Measurements from ENCODE around the gene ARHGAP11A. TPM values are rescaled to one million over a fixed set of nuclear protein-coding genes. Genes with fewer than 3 reads are reported as not detected.
A peak's percentile ranks its signal among the peaks of the same experiment; 100 is the strongest.

Gene ARHGAP11A
- total RNA-seq, 4 donors from 2014 or later: 2.0 to 8.2 (median 4.8) TPM

GRCh38 chr15:32636410-32636809 lies 21.1 kb downstream of the ARHGAP11A start:
- H3K36me3 ChIP-seq: no peaks in the 10 kb centered on the region
- H3K9me3 ChIP-seq: no peaks in the 10 kb centered on the region
- WGBS, 2 donors: 94 to 95% methylated on average over 3 of the region's 3 CpGs
- no peaks in the 10 kb centered on the region for H3K27me3 ChIP-seq
- peaks cover 0 to 1% of the 10 kb centered on the region in 2 donors for H3K4me1 ChIP-seq
- TF ChIP-seq, protein P1, sequence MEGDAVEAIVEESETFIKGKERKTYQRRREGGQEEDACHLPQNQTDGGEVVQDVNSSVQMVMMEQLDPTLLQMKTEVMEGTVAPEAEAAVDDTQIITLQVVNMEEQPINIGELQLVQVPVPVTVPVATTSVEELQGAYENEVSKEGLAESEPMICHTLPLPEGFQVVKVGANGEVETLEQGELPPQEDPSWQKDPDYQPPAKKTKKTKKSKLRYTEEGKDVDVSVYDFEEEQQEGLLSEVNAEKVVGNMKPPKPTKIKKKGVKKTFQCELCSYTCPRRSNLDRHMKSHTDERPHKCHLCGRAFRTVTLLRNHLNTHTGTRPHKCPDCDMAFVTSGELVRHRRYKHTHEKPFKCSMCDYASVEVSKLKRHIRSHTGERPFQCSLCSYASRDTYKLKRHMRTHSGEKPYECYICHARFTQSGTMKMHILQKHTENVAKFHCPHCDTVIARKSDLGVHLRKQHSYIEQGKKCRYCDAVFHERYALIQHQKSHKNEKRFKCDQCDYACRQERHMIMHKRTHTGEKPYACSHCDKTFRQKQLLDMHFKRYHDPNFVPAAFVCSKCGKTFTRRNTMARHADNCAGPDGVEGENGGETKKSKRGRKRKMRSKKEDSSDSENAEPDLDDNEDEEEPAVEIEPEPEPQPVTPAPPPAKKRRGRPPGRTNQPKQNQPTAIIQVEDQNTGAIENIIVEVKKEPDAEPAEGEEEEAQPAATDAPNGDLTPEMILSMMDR (IDR thresholded peaks at IDR 0.05): no peak
- no peak for TF ChIP-seq POLR2A (IDR thresholded peaks at IDR 0.05)
- intact Hi-C loops (cut with DNase I): no loop called here
- no peak for DNase-seq
- H3K4me3 ChIP-seq (replicated peaks in 1 of 3): no peak overlapping the region
- H3K27ac ChIP-seq: no peak overlapping the region

GRCh38 chr15:32636908-32637567 lies 21.7 kb downstream of the ARHGAP11A start:
- TF ChIP-seq, protein P1 (IDR thresholded peaks at IDR 0.05): no peak
- no peak for TF ChIP-seq POLR2A (IDR thresholded peaks at IDR 0.05)
- Histone ChIP-seq H3K27ac (no peak overlapping the region), H3K9me3 (no peaks in the 10 kb centered on the region), H3K27me3 (no peaks in the 10 kb centered on the region), H3K4me1 (peaks cover 0 to 4% of the 10 kb centered on the region in 2 donors), H3K36me3 (no peaks in the 10 kb centered on the region), H3K4me3 (replicated peaks in 1 of 3) (no peak overlapping the region)
- DNase-seq: no peak
- 94% methylated on average over 8 of the region's 8 CpGs for WGBS, 2 donors
- intact Hi-C loops (cut with DNase I): no loop called here

- 90 to 100% methylated on average over 1 of the region's 1 CpG for WGBS, 2 donors
- intact Hi-C loops (cut with DNase I): no loop called here
These were observed 22.4 kb downstream of the ARHGAP11A start for GRCh38 chr15:32637704-32638103.

DNA sequence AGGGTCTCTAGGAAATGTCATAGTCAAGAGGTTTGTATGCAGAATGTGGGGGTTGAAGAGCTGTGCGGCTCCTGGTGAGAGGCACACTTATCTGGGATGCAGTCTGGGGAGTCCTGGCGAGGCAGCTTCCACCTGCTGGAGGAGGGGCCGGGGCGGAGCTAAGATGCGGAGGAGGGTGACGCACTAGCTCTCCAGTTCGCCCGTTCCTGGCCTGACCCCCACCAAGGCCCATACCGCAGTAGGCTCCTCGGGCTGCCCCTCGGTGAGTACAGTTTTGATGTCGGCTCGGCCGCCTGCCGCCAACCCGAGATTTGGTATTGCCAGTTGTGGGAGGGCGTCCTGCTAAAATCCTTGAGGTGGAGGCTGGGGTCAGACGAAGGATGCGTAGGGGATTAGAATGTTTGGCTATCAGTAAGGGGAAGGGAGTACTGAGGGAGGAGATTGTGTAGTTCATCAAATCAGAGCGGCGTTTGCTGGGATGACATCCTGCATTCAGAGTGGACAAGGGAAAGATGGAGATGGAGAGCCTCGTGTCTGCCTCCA lies 26.3 kb downstream of the ARHGAP11A start, which contains the start of gene SCG5:
SCG5 (plus strand) TSS at position 194 of the 543 bp plus-strand sequence. CDS start 1,883 bp downstream, outside the sequence.
- H3K27ac ChIP-seq: no peak within 1 kb of the TSS
- H3K27me3 ChIP-seq: no peaks in the 10 kb centered on the region
- WGBS, 2 donors: 8 to 14% methylated on average over 19 to 22 of the region's 22 CpGs
- H3K4me1 ChIP-seq: peaks cover 0 to 4% of the 10 kb centered on the region in 2 donors
- H3K9me3 ChIP-seq: no peaks in the 10 kb centered on the region
- TF ChIP-seq POLR2A (IDR thresholded peaks at IDR 0.05): no peak
- TF ChIP-seq, protein P1 (IDR thresholded peaks at IDR 0.05): no peak
- DNase-seq: peak; percentile 48 to 57
- peak within 1 kb of the TSS in 1 of 3 donors; percentile 5 for H3K4me3 ChIP-seq (replicated peaks in 1 of 3)
- intact Hi-C loops (cut with DNase I): no loop called here
- H3K36me3 ChIP-seq: no peaks in the 10 kb centered on the region

More at GRCh38 chr15:32637704-32638103, 22.4 kb downstream of the ARHGAP11A start:
- Histone ChIP-seq H3K4me1 (peaks cover 0 to 4% of the 10 kb centered on the region in 2 donors), H3K27ac (no peak overlapping the region), H3K4me3 (replicated peaks in 1 of 3) (no peak overlapping the region), H3K36me3 (no peaks in the 10 kb centered on the region), H3K27me3 (no peaks in the 10 kb centered on the region), H3K9me3 (no peaks in the 10 kb centered on the region)
- no peak for DNase-seq
- TF ChIP-seq, protein P1 (IDR thresholded peaks at IDR 0.05): no peak
- no peak for TF ChIP-seq POLR2A (IDR thresholded peaks at IDR 0.05)

Measured in thyroid gland (tissue), 4 donors.